Right lobe of liver (tissue), 6 donors: ENCODE data around the gene SNRPD3. TPM values are rescaled to one million over a fixed set of nuclear protein-coding genes. Genes with fewer than 3 reads are reported as not detected.
"Not testable (repeated sequence)": the region's sequence is repeated elsewhere in the genome, so short reads cannot be mapped to it uniquely, and the experiment has no call there.

Experiments used
- ATAC-seq, 4 donors: fragments of 200-7000 bp; cut with Tn5 transposase; one replicate each; pipeline ENCODE4 v1.9.1; 2020; ENCODE audit warnings: mild to moderate bottlenecking in 4 of 4, moderate library complexity in 4 of 4
- DNase-seq, 3 donors: peaks; one replicate each; pipeline ENCODE4 v3.0.0-alpha.2; 2020
- H3K27ac ChIP-seq, 3 donors: fragments of 200-600 bp; one replicate each; pipeline ENCODE4 v1.8.0; 2022
- H3K27me3 ChIP-seq, 2 donors: fragments of 200-600 bp; one replicate each; pipeline ENCODE4 v1.8.0; 2022
- H3K36me3 ChIP-seq, 4 donors: fragments of 200-600 bp; sonication (generic) in 1 of 4; one replicate each; pipeline versions ENCODE4 v1.5.1 to v1.8.0; 2017 to 2022; ENCODE audit warnings: control low read depth in 1 of 4
- H3K4me1 ChIP-seq, 4 donors: fragments of 200-600 bp; sonication (generic) in 1 of 4; one replicate each; pipeline versions ENCODE4 v1.5.1 to v1.8.0; 2017 to 2022; ENCODE audit warnings: control low read depth in 1 of 4
- H3K4me3 ChIP-seq, 3 donors: fragments of 200-600 bp; one replicate each; pipeline ENCODE4 v1.8.0; 2022
- H3K9me3 ChIP-seq, 4 donors: fragments of 200-600 bp; sonication (generic) in 1 of 4; one replicate each; pipeline versions ENCODE4 v1.5.1 to v1.8.0; 2017 to 2022; ENCODE audit warnings: control low read depth in 1 of 4
- CTCF ChIP-seq, 4 donors: fragments of 200-600 bp in 3 of 4; fragments of 450-650 bp in 1 of 4; IDR thresholded peaks; one replicate each; pipeline versions ENCODE4 v1.5.1 to v1.8.0; 2016 to 2022; ENCODE audit warnings: antibody characterized with exemption in 4 of 4, mild to moderate bottlenecking in 2 of 4
- POLR2A ChIP-seq: fragments of 450-650 bp; IDR thresholded peaks from one replicate; pipeline ENCODE4 v1.6.1; 2017; ENCODE audit warnings: antibody characterized with exemption, mild to moderate bottlenecking
- whole genome bisulfite sequencing: methylation state at CpG from one replicate; pipeline ENCODE4 v1.1.6; 2018; ENCODE audit warnings: low coverage, low lambda C conversion rate; ENCODE audit not compliant: insufficient coverage; ENCODE audit errors: missing lambda C conversion rate; 5-methylcytosine and 5-hydroxymethylcytosine counted together
- intact Hi-C, 2 donors: fragments of 100-400 bp; cut with DNase I; formaldehyde crosslinking; loops; one replicate each; pipeline versions ENCODE4 v1.11.2 to v1.14.1; 2022
- total RNA-seq, 6 experiments: library from RNA; depleted of rRNA in 2 of 6; stranded (reverse); fragments of >200 nt in 2 of 6; fragmentation: NEBNext Ultra II Directional in 3 of 6; extraction: Animal tissue kit (Norgen Biotek cat#: 25700) in 3 of 6; gene quantifications; one replicate each; pipeline versions ENCODE4 v1.1.0 to v1.2.4, GENCODE V29; 2016 to 2023
- donor health status: DM: no; HTN: yes; CAD: no.
- donor health status: DM: no; HTN: no; CAD: no.
- donor health status: DM: no; HTN: no; CAD: no.
- donor health status: DM: no; HTN: yes; CAD: no.
- donor health status: DM: no; HTN: yes; CAD: no.

The SNRPD3 gene
- total RNA-seq, 6 experiments from 2014 or later: 43.3 to 180 (median 53.4) TPM

GRCh38 chr22:24599514-24599913 lies 43.7 kb downstream of the SNRPD3 start:
- Histone ChIP-seq H3K27me3 (no peaks in the 10 kb centered on the region), H3K4me1 (peaks cover 0 to 45% (median 11%) of the 10 kb centered on the region in 4 donors), H3K9me3 (no peaks in the 10 kb centered on the region), H3K36me3 (no peaks in the 10 kb centered on the region), H3K27ac (no peak overlapping the region), H3K4me3 (no peak overlapping the region)
- WGBS: 69% methylated on average over 6 of the region's 8 CpGs
- no peak for DNase-seq
- ATAC-seq: no peak
- intact Hi-C loops: no loop called here
- TF ChIP-seq POLR2A: no peak
- TF ChIP-seq CTCF (IDR thresholded peaks at IDR 0.05): no peak

- not testable (repeated sequence) for H3K36me3 ChIP-seq, DNase-seq, H3K9me3 ChIP-seq, H3K27me3 ChIP-seq, H3K4me3 ChIP-seq, ATAC-seq
- intact Hi-C loops: loop anchor here in 1 of 2 donors (10.0 kb wide), 1 partner anchor 45 kb away; the partner anchor contains the start of genes GUCD1 and SNRPD3
- Histone ChIP-seq H3K27ac (peak overlapping the region in 1 of 3 donors; percentile 89), H3K4me1 (peaks cover 0 to 39% (median 8%) of the 10 kb centered on the region in 4 donors)
- WGBS: no CpG with 5 or more reads among the region's 3 CpGs
These were observed 44.3 kb downstream of the SNRPD3 start for GRCh38 chr22:24599958-24600715.

GRCh38 chr22:24601217-24602104 lies 45.7 kb downstream of the SNRPD3 start:
- intact Hi-C loops: loop anchor here in 1 of 2 donors (10.0 kb wide), 1 partner anchor 47 kb away; the partner anchor contains the start of genes GUCD1 and SNRPD3
- H3K27ac ChIP-seq: peak overlapping the region; percentile 29 to 89 (median 58)
- 50% methylated on average over 7 of the region's 12 CpGs for WGBS
- H3K9me3 ChIP-seq: no peaks in the 10 kb centered on the region
- DNase-seq (peak; percentile 83 to 93 (median 92)), ATAC-seq (peak; percentile 74 to 84 (median 82))
- peaks cover 0 to 33% (median 8%) of the 10 kb centered on the region in 4 donors for H3K4me1 ChIP-seq
- H3K4me3 ChIP-seq: no peak overlapping the region
- no peaks in the 10 kb centered on the region for H3K36me3 ChIP-seq
- TF ChIP-seq CTCF (IDR thresholded peaks at IDR 0.05) (no peak), POLR2A (no peak)
- H3K27me3 ChIP-seq: no peaks in the 10 kb centered on the region

DNA sequence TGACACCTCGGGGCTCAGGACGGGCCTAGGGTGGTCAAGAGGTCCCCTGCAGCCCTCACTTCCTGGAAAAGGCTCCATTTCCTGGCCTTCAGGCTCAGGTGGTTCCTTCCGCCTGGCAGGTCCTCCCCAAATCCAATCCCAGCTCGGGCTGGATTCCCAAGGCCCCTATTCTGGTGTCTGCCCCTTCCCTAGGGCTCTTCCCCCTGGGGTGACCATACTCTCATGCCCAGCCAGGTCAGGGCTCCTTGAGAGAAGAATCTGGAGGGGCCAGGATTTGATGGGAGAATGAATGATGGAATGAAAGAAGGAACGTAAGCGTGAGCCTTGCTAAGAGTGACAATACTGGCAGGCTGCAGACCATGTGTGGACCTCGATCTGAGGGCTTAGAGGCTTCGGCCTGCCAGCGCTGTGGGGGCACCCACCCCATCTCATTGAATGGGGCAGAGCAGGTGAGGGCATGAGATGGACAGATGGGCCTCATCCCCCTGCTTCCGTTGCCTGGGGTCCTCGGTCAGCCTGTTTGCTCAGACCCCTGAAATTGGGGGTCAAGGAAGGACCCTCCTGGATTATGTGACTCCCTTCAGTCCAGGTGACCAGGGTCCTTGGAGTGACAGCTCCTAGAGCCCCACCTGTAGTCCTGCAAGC lies 46.4 kb downstream of the SNRPD3 start:
- 31% methylated on average over 7 of the region's 11 CpGs for WGBS
- not testable (repeated sequence) for H3K27me3 ChIP-seq, H3K9me3 ChIP-seq, DNase-seq, H3K36me3 ChIP-seq, H3K4me3 ChIP-seq
- peaks cover 0 to 34% (median 8%) of the 10 kb centered on the region in 4 donors for H3K4me1 ChIP-seq
- ATAC-seq: peak; percentile 1 to 40 (median 10)
- peak overlapping the region in 2 of 3 donors; percentile 58 to 89 for H3K27ac ChIP-seq
- intact Hi-C loops: loop anchor here in 1 of 2 donors (10.0 kb wide), 1 partner anchor 47 kb away; the partner anchor contains the start of genes GUCD1 and SNRPD3

DNA sequence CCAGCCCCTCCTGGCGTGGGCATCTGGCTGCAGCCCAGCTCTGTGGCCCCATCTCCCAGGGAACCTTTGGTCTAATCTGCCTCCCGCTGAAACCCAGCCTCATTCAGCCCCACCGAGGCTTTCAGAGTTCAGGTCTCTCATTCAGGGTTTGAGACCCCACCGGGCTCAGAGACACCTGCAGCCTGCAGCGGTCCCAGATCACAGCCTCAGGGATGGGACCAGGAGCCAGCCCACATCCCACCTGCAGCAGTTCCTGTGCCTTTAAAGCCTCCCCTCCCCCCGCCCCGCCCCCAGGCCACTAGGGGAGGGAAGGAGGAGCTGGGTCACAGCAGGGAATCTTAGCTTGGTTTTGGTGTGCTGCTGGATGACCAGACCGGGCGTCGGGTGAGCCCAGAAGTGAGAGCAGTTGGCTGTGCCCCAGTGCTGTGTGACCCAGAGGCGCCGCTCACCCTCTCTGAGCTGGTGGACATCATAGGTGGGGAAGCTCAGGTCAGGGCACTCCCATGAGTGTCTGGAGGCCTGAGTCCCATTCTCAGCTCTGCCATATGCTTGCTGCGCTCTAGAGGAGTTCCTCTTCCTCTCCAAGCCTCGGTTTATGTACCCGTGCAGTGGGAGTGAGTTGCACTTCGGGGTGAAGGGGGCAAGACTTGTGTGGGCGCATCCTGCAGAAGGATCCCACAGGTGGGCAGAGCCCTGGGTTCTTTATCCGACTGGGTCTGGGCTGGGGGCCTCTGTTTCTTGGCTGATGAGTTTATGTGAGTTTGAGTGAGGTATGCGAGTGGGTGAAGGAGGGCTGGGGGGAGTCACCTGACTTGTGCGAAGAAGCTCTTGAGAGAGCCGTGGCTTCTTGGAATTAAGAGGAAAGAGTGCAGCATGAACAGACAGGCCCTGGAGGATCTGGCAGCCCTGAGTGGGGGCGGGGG lies 47.3 kb downstream of the SNRPD3 start, which contains the start of gene GGT1:
TSS of gene GGT1 (plus strand) at position 347 of the 923 bp plus-strand sequence. CDS start 7,889 bp downstream, outside the sequence.
- intact Hi-C loops: loop anchor here in 1 of 2 donors (10.0 kb wide), 1 partner anchor 48 kb away; the partner anchor contains the start of genes GUCD1 and SNRPD3
- H3K27me3 ChIP-seq, H3K9me3 ChIP-seq, H3K36me3 ChIP-seq: not testable (repeated sequence)
- ATAC-seq (peak; percentile 20 to 62 (median 42)), DNase-seq (peak in 2 of 3 donors; percentile 75 to 76)
- 20% methylated on average over 10 of the region's 22 CpGs for WGBS
- Histone ChIP-seq H3K4me1 (peaks cover 0 to 34% (median 8%) of the 10 kb centered on the region in 4 donors), H3K27ac (peak within 1 kb of the TSS; percentile 43 to 89 (median 62)), H3K4me3 (peak within 1 kb of the TSS; percentile 28 to 60 (median 56))
